Measurements from ENCODE around the gene TIMP3.

GRCh38 chr22:32841175-32841574 is 39.7 kb downstream of the TIMP3 start:
- TF ChIP-seq EP300 (IDR thresholded peaks at IDR 0.05) (no peak), CTCF (IDR thresholded peaks at IDR 0.05) (no peak), POLR2AphosphoS5 (IDR thresholded peaks at IDR 0.05) (no peak), POLR2A (IDR thresholded peaks at IDR 0.05) (no peak)

Measured in stomach (tissue), 4 donors.